Duodenal mucosa (tissue), 2 donors: Measurements from ENCODE around the gene UIMC1.

Experiments used
- H3K27ac ChIP-seq: one replicate; pipeline ENCODE4 v1.7.0; 2013; ENCODE audit warnings: low read depth, low read length
- H3K27me3 ChIP-seq, 2 donors: one replicate each; pipeline ENCODE4 v1.7.0; 2013; ENCODE audit warnings: low read length in 2 of 2, control low read depth in 1 of 2; ENCODE audit not compliant: insufficient read depth in 2 of 2, control insufficient read depth in 1 of 2
- H3K36me3 ChIP-seq, 2 donors: one replicate each; pipeline ENCODE4 v1.7.0; 2013; ENCODE audit warnings: low read length in 2 of 2, control low read depth in 1 of 2; ENCODE audit not compliant: insufficient read depth in 2 of 2, control insufficient read depth in 1 of 2
- H3K4me1 ChIP-seq, 2 donors: one replicate each; pipeline ENCODE4 v1.7.0; 2013; ENCODE audit warnings: low read length in 2 of 2, control low read depth in 1 of 2; ENCODE audit not compliant: insufficient read depth in 2 of 2, control insufficient read depth in 1 of 2
- H3K4me3 ChIP-seq, 2 donors: one replicate each; pipeline ENCODE4 v1.7.0; 2013; ENCODE audit warnings: low read length in 2 of 2, low read depth in 1 of 2
- H3K9ac ChIP-seq, 2 donors: one replicate each; pipeline ENCODE4 v1.7.0; 2013; ENCODE audit warnings: low read length in 2 of 2, low read depth in 1 of 2
- H3K9me3 ChIP-seq, 2 donors: one replicate each; pipeline ENCODE4 v1.7.0; 2013; ENCODE audit warnings: low read length in 2 of 2, control low read depth in 1 of 2; ENCODE audit not compliant: control insufficient read depth in 1 of 2

Gene UIMC1

GRCh38 chr5:176881816-176882566 is 124.6 kb downstream of the UIMC1 start:
- Histone ChIP-seq H3K27me3 (peaks cover 4 to 8% of the 10 kb centered on the region in 2 donors), H3K36me3 (no peaks in the 10 kb centered on the region), H3K4me3 (no peak overlapping the region), H3K4me1 (no peaks in the 10 kb centered on the region), H3K9me3 (no peaks in the 10 kb centered on the region), H3K27ac (no peak overlapping the region), H3K9ac (no peak overlapping the region)

DNA sequence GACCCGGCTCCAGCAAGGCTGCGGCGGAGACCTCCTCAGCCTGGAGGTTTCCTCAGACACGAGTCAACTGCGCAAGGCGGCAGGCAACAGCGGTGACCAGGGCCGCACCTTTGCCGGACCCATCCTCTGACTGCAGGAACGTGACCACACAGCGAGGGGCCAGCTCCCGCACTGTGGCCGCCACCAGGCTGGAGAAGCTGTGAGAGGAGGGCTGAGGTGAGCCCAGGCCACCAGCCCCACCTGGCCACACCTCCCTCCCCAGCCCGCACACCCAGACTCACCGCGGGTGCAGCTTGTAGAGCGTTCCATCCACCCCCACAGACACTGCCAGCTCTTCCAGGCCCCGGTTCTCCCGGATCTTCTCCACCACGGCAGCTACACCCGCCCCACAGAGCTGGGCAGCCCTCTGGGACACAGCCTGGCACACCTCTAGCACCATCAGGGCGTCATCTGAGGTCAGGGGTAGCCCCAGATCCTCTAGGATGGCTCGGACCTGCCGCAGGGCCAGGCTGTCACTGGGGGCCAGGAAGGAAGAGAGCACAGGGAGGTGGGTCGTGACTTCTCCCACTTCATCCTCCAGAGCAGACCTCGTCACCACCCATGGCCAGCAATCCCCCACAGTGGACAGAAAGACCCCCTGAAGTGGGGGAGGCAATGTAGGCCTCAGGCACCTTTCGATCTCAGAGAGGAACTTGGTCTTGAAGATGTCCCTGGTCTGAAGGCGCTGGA is 125.4 kb downstream of the UIMC1 start:
- Histone ChIP-seq H3K9me3 (no peaks in the 10 kb centered on the region), H3K9ac (no peak overlapping the region), H3K27ac (no peak overlapping the region), H3K36me3 (no peaks in the 10 kb centered on the region), H3K4me1 (no peaks in the 10 kb centered on the region), H3K4me3 (no peak overlapping the region), H3K27me3 (peaks cover 4 to 9% of the 10 kb centered on the region in 2 donors)

DNA sequence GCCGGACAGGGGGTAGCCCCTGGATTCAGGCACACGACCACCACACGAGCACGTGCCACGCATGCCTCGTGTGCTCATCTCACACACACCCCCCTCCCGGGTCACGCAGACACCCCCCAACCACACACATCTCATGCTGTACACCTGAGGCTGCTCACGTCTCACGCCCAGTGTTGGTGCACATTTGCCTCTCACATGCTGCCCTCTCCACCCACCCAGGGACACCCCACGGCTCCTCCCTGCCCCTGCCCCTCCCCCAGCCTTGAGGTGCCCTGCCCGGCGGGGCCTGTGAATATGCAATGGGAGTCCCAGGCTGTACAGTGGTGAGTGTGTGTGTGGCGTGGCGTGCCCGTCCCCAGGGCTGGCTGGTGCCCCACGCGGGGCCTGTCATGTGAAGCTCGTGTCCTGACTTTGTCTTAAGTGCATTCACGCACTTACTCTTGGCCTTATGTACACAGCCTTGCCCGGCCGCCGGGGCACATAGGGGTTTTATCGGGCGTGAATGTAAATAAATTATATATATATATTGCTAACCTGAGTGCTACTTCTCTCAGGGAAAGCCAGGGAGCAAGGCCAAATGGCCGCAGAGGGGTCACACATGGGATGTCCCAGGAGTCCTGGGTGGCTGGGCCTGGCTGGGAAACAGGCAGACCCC is 126.1 kb downstream of the UIMC1 start:
- Histone ChIP-seq H3K36me3 (no peaks in the 10 kb centered on the region), H3K4me3 (no peak overlapping the region), H3K27me3 (peaks cover 4 to 15% of the 10 kb centered on the region in 2 donors), H3K27ac (no peak overlapping the region), H3K9ac (no peak overlapping the region), H3K9me3 (no peaks in the 10 kb centered on the region), H3K4me1 (no peaks in the 10 kb centered on the region)

DNA sequence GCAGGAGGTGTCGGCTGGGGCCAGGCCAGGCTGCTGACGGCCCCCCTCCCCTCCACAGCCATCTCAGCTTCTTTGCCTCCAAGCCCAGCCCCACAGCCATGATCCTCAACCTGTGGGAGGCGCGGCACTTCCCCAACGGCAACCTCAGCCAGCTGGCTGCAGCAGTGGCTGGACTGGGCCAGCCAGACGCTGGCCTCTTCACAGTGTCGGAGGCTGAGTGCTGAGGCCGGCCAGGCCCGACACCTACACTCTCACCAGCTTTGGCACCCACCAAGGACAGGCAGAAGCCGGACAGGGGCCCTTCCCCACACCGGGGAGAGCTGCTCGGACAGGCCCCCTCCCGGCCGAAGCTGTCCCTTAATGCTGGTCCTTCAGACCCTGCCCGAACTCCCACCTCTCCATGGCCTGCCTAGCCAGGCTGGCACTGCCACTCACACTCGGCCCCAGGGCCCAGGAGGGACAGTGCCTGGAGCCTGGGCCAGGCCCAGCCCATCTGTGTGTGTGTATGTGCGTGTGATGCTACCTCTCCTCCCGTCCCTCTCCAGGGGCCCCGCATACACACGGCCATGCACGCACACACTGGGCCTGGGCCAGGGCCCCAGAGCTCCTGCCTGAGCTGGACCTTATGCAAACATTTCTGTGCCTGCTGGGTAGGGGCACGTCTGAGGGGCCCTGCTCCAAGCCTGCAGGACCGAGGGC is 126.8 kb downstream of the UIMC1 start:
- H3K27ac ChIP-seq, result no peak overlapping the region
- H3K4me3 ChIP-seq, result no peak overlapping the region
- peaks cover 6 to 15% of the 10 kb centered on the region in 2 donors for H3K27me3 ChIP-seq
- H3K36me3 ChIP-seq, result no peaks in the 10 kb centered on the region
- H3K9me3 ChIP-seq, result no peaks in the 10 kb centered on the region
- H3K9ac ChIP-seq, result no peak overlapping the region
- no peaks in the 10 kb centered on the region for H3K4me1 ChIP-seq

GRCh38 chr5:176878906-176879662 is 127.5 kb downstream of the UIMC1 start:
- no peak overlapping the region for H3K27ac ChIP-seq
- no peaks in the 10 kb centered on the region for H3K36me3 ChIP-seq

DNA sequence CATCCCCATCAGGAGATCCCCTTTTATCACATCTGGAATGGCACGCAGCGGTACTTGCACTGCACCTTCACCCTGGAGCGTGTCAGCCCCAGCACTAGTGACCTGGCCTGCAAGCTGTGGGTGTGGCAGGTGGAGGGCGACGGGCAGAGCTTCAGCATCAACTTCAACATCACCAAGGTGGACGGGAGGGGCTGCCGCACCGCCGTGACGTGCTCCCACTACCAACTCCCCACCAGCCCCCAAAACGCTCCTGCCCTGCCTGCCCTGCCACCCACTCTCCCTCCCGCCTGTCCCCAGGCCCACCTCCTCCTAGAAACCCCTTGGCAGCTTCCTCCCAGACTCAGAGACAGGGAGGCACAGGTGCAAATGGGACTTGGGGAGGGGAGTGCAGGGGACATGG is 128.1 kb downstream of the UIMC1 start:
- Histone ChIP-seq H3K9ac (no peak overlapping the region), H3K9me3 (no peaks in the 10 kb centered on the region), H3K36me3 (no peaks in the 10 kb centered on the region), H3K4me3 (no peak overlapping the region), H3K27me3 (peaks cover 9 to 15% of the 10 kb centered on the region in 2 donors), H3K27ac (no peak overlapping the region), H3K4me1 (no peaks in the 10 kb centered on the region)

More at GRCh38 chr5:176878906-176879662, 127.5 kb downstream of the UIMC1 start:
- H3K4me1 ChIP-seq, result no peaks in the 10 kb centered on the region
- no peak overlapping the region for H3K9ac ChIP-seq
- H3K9me3 ChIP-seq, result no peaks in the 10 kb centered on the region
- peaks cover 9 to 15% of the 10 kb centered on the region in 2 donors for H3K27me3 ChIP-seq
- no peak overlapping the region for H3K4me3 ChIP-seq

DNA sequence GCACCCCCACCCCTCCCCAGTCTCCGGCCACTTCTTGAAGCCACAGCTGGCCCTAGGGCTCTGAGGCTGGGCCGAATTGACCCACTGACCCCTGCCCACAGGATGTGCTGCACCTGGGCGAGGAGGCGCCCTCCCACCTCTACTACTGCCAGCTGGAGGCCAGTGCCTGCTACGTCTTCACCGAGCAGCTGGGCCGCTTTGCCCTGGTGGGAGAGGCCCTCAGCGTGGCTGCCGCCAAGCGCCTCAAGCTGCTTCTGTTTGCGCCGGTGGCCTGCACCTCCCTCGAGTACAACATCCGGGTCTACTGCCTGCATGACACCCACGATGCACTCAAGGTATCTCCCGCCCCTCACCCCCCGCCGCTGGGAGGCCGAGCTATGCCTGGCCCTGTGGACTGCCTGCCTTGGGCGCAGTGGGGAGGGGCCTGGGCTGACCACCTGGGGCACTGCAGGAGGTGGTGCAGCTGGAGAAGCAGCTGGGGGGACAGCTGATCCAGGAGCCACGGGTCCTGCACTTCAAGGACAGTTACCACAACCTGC is 128.7 kb downstream of the UIMC1 start:
- H3K4me3 ChIP-seq, result no peak overlapping the region
- no peaks in the 10 kb centered on the region for H3K36me3 ChIP-seq
- H3K4me1 ChIP-seq, result no peaks in the 10 kb centered on the region
- no peak overlapping the region for H3K27ac ChIP-seq
- H3K27me3 ChIP-seq, result peaks cover 9 to 15% of the 10 kb centered on the region in 2 donors
- H3K9ac ChIP-seq, result no peak overlapping the region
- H3K9me3 ChIP-seq, result no peaks in the 10 kb centered on the region

DNA sequence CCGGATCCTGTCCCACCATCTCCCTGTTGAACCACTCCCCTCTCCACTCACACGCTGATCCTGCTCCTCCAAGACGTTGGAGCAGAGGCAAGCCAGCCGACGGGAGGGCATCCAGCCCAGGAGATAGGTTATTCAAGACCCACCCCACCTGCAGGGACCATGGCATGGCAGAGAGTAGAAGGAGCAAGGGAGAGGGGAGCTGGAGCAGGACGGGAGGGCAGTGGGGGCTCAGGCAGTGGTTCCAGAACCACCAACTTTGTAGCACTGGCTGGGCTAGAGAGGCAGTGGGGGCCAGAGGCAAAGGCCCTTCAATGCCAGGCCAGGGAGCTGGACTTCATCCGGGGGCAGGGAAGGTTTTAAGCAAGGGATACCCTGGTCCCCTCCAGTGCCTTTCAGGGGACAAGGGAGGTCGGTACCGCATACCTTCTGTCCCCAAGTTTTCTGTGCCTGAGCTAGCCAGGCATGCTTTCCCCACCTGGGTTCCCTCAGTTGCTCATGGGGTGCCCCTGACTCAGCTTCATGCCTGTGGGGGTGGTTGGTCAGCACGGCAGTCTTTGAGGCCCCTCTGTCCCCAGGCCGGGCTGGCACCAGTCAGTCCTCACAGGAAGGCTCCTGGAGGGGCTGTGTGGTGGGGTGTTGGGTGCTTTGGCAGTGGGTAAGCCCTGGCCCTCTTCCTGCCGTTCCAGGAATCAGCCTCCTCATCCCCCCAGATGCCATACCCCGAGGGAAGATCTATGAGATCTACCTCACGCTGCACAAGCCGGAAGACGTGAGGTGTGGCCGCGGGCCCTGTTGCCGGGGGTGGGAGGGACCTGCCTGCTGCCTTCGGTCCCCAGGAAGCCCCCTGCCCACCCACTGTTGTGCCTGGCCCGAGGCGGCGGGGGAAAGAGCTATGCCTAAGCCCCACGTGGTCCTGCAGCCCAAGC is 129.8 kb downstream of the UIMC1 start:
- Histone ChIP-seq H3K9me3 (no peaks in the 10 kb centered on the region), H3K4me3 (no peak overlapping the region), H3K36me3 (no peaks in the 10 kb centered on the region), H3K27ac (no peak overlapping the region), H3K4me1 (no peaks in the 10 kb centered on the region), H3K9ac (no peak overlapping the region), H3K27me3 (peaks cover 6 to 15% of the 10 kb centered on the region in 2 donors)
